Right lobe of liver (tissue), 6 donors: Measurements from ENCODE around the gene CACNA2D2. TPM values are rescaled to one million over a fixed set of nuclear protein-coding genes. Genes with fewer than 3 reads are reported as not detected.
A peak's percentile ranks its signal among the peaks of the same experiment; 100 is the strongest.

Experiments used
- ATAC-seq, 4 donors: fragments of 200-7000 bp; cut with Tn5 transposase; one replicate each; pipeline ENCODE4 v1.9.1; 2020; ENCODE audit warnings: mild to moderate bottlenecking in 4 of 4, moderate library complexity in 4 of 4
- DNase-seq, 3 donors: peaks; one replicate each; pipeline ENCODE4 v3.0.0-alpha.2; 2020
- H3K27ac ChIP-seq, 3 donors: fragments of 200-600 bp; one replicate each; pipeline ENCODE4 v1.8.0; 2022
- H3K27me3 ChIP-seq, 2 donors: fragments of 200-600 bp; one replicate each; pipeline ENCODE4 v1.8.0; 2022
- H3K36me3 ChIP-seq, 4 donors: fragments of 200-600 bp; sonication (generic) in 1 of 4; one replicate each; pipeline versions ENCODE4 v1.5.1 to v1.8.0; 2017 to 2022; ENCODE audit warnings: control low read depth in 1 of 4
- H3K4me1 ChIP-seq, 4 donors: fragments of 200-600 bp; sonication (generic) in 1 of 4; one replicate each; pipeline versions ENCODE4 v1.5.1 to v1.8.0; 2017 to 2022; ENCODE audit warnings: control low read depth in 1 of 4
- H3K4me3 ChIP-seq, 3 donors: fragments of 200-600 bp; one replicate each; pipeline ENCODE4 v1.8.0; 2022
- H3K9me3 ChIP-seq, 4 donors: fragments of 200-600 bp; sonication (generic) in 1 of 4; one replicate each; pipeline versions ENCODE4 v1.5.1 to v1.8.0; 2017 to 2022; ENCODE audit warnings: control low read depth in 1 of 4
- CTCF ChIP-seq, 4 donors: fragments of 200-600 bp in 3 of 4; fragments of 450-650 bp in 1 of 4; IDR thresholded peaks; one replicate each; pipeline versions ENCODE4 v1.5.1 to v1.8.0; 2016 to 2022; ENCODE audit warnings: antibody characterized with exemption in 4 of 4, mild to moderate bottlenecking in 2 of 4
- POLR2A ChIP-seq: fragments of 450-650 bp; IDR thresholded peaks from one replicate; pipeline ENCODE4 v1.6.1; 2017; ENCODE audit warnings: antibody characterized with exemption, mild to moderate bottlenecking
- WGBS: methylation state at CpG from one replicate; pipeline ENCODE4 v1.1.6; 2018; ENCODE audit warnings: low coverage, low lambda C conversion rate; ENCODE audit not compliant: insufficient coverage; ENCODE audit errors: missing lambda C conversion rate; 5-methylcytosine and 5-hydroxymethylcytosine counted together
- intact Hi-C, 2 donors: fragments of 100-400 bp; cut with DNase I; formaldehyde crosslinking; loops; one replicate each; pipeline versions ENCODE4 v1.11.2 to v1.14.1; 2022
- total RNA-seq, 6 experiments: library from RNA; depleted of rRNA in 2 of 6; stranded (reverse); fragments of >200 nt in 2 of 6; fragmentation: NEBNext Ultra II Directional in 3 of 6; extraction: Animal tissue kit (Norgen Biotek cat#: 25700) in 3 of 6; gene quantifications; one replicate each; pipeline versions ENCODE4 v1.1.0 to v1.2.4, GENCODE V29; 2016 to 2023
- donor health status: DM: no; HTN: yes; CAD: no.
- donor health status: DM: no; HTN: no; CAD: no.
- donor health status: DM: no; HTN: no; CAD: no.
- donor health status: DM: no; HTN: yes; CAD: no.
- donor health status: DM: no; HTN: yes; CAD: no.

The CACNA2D2 gene
- total RNA-seq, 6 experiments from 2014 or later, result 0.06 to 0.39 (median 0.26) TPM; not detected in 1

- no peak for DNase-seq
- ATAC-seq, result no peak
- TF ChIP-seq CTCF (IDR thresholded peaks at IDR 0.05) (no peak), POLR2A (no peak)
- Histone ChIP-seq H3K9me3 (no peaks in the 10 kb centered on the region), H3K4me3 (peak overlapping the region in 1 of 3 donors; percentile 87), H3K27ac (no peak overlapping the region), H3K4me1 (peaks cover 0 to 43% (median 24%) of the 10 kb centered on the region in 4 donors), H3K27me3 (no peaks in the 10 kb centered on the region), H3K36me3 (peaks cover 0 to 7% (median 0%) of the 10 kb centered on the region in 4 donors)
- intact Hi-C loops, result no loop called here
- WGBS, result 0% methylated on average over 3 of the region's 8 CpGs
Observed at GRCh38 chr3:50359760-50360110, 143.7 kb downstream of the CACNA2D2 start.

- Histone ChIP-seq H3K36me3 (peaks cover 0 to 13% (median 2%) of the 10 kb centered on the region in 4 donors), H3K4me1 (peaks cover 0 to 40% (median 24%) of the 10 kb centered on the region in 4 donors), H3K27me3 (no peaks in the 10 kb centered on the region), H3K4me3 (peak within 1 kb of the TSS; percentile 87 to 98 (median 92)), H3K9me3 (no peaks in the 10 kb centered on the region), H3K27ac (peak within 1 kb of the TSS; percentile 69 to 86 (median 80))
- intact Hi-C loops, result no loop called here
- WGBS, result 0% methylated on average over 20 of the region's 64 CpGs
- ATAC-seq (peak; percentile 91 to 98 (median 96)), DNase-seq (peak; percentile 95 to 99 (median 98))
- TF ChIP-seq POLR2A (peak; percentile 66), CTCF (IDR thresholded peaks at IDR 0.05) (no peak)
Observed at GRCh38 chr3:50358911-50359759, 144.3 kb downstream of the CACNA2D2 start, which contains the start of gene TMEM115. Gene TMEM115, minus strand, starts transcription at chr3:50359521. Its CDS starts 458 bp downstream, at chr3:50359063.

DNA sequence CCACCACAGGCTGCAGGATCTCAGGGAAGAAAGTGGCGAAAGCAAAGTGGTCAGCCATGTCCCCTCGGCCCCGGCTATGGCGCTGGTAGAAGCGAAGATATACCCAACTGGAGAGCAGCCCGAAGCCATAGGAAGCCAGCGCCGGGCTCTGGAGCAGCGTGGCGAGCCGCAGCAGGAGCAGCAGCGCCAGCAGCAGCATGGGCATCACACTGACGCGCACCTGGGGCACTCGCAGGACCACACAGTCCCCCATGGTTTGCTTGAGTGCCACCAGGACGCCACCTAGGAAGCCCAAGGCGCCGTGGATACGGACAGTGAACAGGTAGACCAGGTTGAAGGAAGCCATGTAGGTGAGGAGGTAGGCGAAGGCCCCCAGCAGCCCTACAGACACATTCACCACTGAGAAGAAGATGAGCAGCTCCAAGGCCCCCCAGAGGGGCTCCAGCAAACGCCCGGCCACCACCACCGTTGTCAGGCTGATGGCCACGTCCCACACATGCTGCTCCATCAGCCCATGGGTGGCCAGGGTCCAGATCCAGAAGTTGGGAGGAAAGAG is 145.0 kb downstream of the CACNA2D2 start:
- H3K36me3 ChIP-seq, result peaks cover 0 to 20% (median 5%) of the 10 kb centered on the region in 4 donors
- DNase-seq (peak in 1 of 3 donors; percentile 62), ATAC-seq (no peak)
- intact Hi-C loops, result no loop called here
- 72% methylated on average over 12 of the region's 24 CpGs for WGBS
- no peaks in the 10 kb centered on the region for H3K27me3 ChIP-seq
- H3K4me3 ChIP-seq, result peak overlapping the region; percentile 87 to 98 (median 92)
- H3K9me3 ChIP-seq, result no peaks in the 10 kb centered on the region
- H3K4me1 ChIP-seq, result peaks cover 0 to 40% (median 24%) of the 10 kb centered on the region in 4 donors
- TF ChIP-seq CTCF (IDR thresholded peaks at IDR 0.05), result no peak
- TF ChIP-seq POLR2A, result no peak
- peak overlapping the region; percentile 69 to 86 (median 80) for H3K27ac ChIP-seq

GRCh38 chr3:50357481-50357880 is 146.0 kb downstream of the CACNA2D2 start:
- H3K4me1 ChIP-seq, result peaks cover 0 to 40% (median 24%) of the 10 kb centered on the region in 4 donors
- intact Hi-C loops, result no loop called here
- H3K36me3 ChIP-seq, result peaks cover 0 to 24% (median 5%) of the 10 kb centered on the region in 4 donors
- H3K27ac ChIP-seq, result no peak overlapping the region
- TF ChIP-seq CTCF (IDR thresholded peaks at IDR 0.05) (no peak), POLR2A (no peak)
- ATAC-seq (peak in 1 of 4 donors; percentile 2), DNase-seq (no peak)
- H3K9me3 ChIP-seq, result no peaks in the 10 kb centered on the region
- H3K4me3 ChIP-seq, result peak overlapping the region; percentile 10 to 92 (median 87)
- no peaks in the 10 kb centered on the region for H3K27me3 ChIP-seq
- 0% methylated on average over 1 of the region's 1 CpG for WGBS
